Kasumi-1 (cell line): ENCODE results near the gene MBD3L3.
A peak's percentile ranks its signal among the peaks of the same experiment; 100 is the strongest.
"Not testable (repeated sequence)": the region's sequence is repeated elsewhere in the genome, so short reads cannot be mapped to it uniquely, and the experiment has no call there.

ENCODE experiments used
- DNase-seq, 2 experiments: peaks; one replicate each; lab custom pipeline; 2025; lab: John Stamatoyannopoulos, UW

Gene MBD3L3

DNA sequence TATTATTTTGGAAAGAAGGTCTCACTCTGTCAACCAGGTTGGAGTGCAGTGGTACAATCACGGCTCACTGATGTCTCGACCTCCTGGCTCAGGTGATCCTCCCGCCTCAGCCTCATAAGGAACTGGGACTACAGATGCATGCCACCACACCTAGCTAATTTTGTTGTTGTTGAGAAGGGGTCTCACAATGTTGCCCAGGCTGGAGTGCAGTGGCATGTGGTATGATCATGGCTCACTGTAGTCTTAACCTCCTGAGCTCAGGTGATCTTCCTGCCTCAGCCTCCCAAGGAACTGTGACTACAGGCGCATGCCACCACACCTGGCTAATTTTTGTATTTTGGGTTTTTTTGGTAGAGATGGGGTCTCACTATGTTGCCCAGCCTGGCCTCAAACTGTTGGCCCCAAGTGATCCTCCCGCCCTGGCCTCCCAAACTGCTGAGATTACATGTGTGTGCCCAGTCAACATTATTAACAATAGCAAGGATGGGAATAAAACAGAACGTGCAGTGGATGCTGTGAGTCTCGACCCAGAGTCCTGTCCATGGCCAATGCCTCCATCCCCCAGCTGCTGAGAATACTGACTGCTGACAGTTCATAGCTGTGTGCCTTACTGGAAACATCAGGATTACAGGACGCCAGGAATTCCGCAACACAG, 5.4 kb upstream of the MBD3L3 start:
- no peak for DNase-seq

DNA sequence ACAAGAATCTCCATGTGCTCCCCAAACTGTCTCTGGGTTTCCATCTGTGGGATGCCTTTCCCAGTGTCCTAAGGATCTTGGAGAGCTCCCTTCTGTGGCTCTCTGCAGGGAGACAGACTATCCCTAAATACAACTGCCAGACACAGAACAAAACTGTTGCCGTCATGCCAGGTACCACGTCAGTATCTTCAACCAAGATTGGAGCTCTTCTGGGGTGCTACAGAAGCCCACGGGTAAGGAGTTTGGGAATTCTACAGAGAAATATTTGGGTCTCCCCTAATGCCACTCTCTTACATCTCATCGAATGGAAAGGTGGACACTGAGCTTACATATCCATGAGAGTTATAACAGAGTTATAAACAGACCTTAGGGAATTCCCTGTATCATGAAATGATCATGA, 4.9 kb upstream of the MBD3L3 start:
- no peak for DNase-seq

DNA sequence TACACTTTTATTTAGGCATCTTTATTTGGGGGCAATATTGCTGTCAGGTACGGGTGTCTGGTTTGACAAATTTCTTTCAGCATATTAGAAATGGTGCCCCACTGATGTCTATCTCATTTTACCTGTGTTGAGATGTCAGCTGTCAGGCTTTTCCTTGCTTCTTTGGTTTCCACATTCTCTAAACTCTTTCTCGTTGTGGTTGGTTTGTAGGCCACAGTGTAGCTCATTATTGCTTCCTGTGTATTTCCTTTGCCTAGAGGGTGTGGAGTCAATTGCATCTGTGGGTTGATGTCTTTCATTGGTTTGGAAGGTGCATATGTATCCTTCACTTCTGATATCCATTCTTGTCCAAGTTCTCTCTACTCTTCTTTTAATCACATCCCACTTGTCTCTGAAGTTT, 1.5 kb upstream of the MBD3L3 start:
- not testable (repeated sequence) for DNase-seq

DNA sequence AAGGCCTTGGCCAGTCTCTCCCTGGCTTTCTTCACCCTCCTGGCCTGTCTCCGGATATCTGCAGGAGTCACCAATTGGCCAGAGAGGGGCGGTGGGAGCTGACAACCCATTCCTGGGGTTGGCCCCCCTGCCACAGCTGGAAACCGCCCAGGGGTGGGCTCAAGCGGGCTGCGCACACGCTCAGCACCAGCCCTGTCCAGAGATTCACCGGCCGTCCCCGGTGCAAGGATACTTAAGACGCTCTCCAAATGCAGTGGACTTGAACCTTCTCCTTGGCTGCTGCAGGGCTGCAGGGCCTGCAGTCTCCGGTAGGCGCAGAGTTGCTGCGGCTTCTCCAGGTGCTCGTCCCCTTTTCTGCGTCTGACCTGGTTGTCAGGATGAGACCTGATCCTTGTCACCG, 2.1 kb downstream of the MBD3L3 start:
- not testable (repeated sequence) for DNase-seq

DNA sequence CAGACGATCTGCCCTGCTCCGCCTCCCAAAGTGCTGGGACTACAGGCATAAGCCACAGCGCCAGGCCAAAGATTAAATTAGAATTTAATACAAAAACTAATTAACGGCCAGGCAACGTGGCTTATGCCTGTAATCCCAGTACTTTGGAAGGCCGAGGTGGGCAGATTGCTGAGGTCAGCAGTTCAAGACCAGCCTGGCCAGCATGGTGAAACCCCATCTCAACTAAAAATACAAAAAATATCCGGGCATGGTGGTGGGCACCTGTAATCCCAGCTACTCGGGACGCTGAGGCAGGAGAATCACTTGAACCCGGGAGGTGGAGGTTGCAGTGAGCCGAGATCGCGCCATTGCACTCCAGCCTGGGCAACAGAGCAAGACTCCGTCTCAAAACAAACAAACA, 2.8 kb downstream of the MBD3L3 start:
- not testable (repeated sequence) for DNase-seq

GRCh38 chr19:7054635-7055368, 3.7 kb downstream of the MBD3L3 start:
- DNase-seq, result not testable (repeated sequence)

- DNase-seq, result not testable (repeated sequence)
These were observed 5.6 kb downstream of the MBD3L3 start for GRCh38 chr19:7052896-7053295.

GRCh38 chr19:7051421-7051820, 7.1 kb downstream of the MBD3L3 start:
- not testable (repeated sequence) for DNase-seq

GRCh38 chr19:7049021-7049420, 9.5 kb downstream of the MBD3L3 start, which contains the start of gene MBD3L2:
Gene MBD3L2, plus strand, starts transcription at chr19:7049321. Its CDS starts 53 bp downstream, at chr19:7049374.
- DNase-seq, result not testable (repeated sequence)

- not testable (repeated sequence) for DNase-seq
These were observed 16.9 kb downstream of the MBD3L3 start for GRCh38 chr19:7041563-7041962.

DNA sequence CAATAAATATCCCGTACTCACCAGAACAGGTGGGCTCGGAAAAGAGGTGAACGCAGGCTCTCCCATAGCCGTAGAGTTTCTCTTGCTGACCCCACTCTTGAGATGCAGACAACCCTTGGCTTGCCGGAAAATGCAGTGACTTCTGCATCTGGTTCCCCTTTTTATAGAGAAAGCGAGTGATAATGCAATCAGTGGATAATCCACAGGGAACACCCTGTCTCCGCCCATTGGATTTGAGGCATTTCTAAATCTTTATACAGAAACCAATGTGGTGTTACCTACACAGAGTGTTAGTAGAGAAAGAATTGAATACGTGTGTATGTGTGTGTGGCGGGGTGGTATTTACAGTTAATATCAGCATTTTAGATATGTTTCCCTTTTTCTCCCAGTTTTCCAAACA, 18.4 kb downstream of the MBD3L3 start, which contains the start of gene MBD3L4:
Gene MBD3L4, minus strand, starts transcription at position 101 of the 400 bp plus-strand sequence. Its CDS starts 35 bp downstream, at position 66.
- DNase-seq, result not testable (repeated sequence)

GRCh38 chr19:7030278-7030677, 28.2 kb downstream of the MBD3L3 start, which contains the start of gene MBD3L5:
Gene MBD3L5, plus strand, starts transcription at chr19:7030578. Its CDS starts 34 bp downstream, at chr19:7030612.
- not testable (repeated sequence) for DNase-seq

DNA sequence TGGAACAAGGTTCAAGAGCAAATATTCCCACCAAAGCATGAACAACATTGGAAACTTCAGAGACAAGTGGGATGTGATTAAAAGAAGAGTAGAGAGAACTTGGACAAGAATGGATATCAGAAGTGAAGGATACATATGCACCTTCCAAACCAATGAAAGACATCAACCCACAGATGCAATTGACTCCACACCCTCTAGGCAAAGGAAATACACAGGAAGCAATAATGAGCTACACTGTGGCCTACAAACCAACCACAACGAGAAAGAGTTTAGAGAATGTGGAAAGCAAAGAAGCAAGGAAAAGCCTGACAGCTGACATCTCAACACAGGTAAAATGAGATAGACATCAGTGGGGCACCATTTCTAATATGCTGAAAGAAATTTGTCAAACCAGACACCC, 29.7 kb downstream of the MBD3L3 start:
- not testable (repeated sequence) for DNase-seq

DNA sequence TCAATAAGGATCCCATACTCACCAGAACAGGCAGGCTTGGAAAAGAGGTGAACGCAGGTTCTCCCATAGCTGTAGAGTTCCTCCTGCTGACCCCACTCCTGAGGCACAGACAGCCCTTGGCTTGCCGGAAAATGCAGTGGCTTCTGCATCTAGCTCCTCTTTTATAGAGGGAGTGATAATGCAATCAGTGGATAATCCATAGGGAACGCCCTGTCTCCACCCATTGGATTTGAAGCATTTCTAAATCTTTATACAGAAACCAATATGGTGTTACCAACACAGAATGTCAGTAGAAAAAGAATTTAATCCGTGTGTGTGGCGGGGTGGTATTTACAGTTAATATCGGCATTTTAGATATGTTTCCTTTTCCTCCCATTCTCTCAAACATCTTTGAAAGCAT, 37.1 kb downstream of the MBD3L3 start, which contains the start of gene MBD3L2B:
Gene MBD3L2B, minus strand, starts transcription at position 101 of the 400 bp plus-strand sequence. Its CDS starts 34 bp downstream, at position 67.
- DNase-seq, result not testable (repeated sequence)

- no peak for DNase-seq
These were observed 39.6 kb downstream of the MBD3L3 start for GRCh38 chr19:7018828-7019227.

GRCh38 chr19:7013678-7014077, 44.8 kb downstream of the MBD3L3 start:
- peak in 1 of 2 experiments; percentile 4 for DNase-seq

DNA sequence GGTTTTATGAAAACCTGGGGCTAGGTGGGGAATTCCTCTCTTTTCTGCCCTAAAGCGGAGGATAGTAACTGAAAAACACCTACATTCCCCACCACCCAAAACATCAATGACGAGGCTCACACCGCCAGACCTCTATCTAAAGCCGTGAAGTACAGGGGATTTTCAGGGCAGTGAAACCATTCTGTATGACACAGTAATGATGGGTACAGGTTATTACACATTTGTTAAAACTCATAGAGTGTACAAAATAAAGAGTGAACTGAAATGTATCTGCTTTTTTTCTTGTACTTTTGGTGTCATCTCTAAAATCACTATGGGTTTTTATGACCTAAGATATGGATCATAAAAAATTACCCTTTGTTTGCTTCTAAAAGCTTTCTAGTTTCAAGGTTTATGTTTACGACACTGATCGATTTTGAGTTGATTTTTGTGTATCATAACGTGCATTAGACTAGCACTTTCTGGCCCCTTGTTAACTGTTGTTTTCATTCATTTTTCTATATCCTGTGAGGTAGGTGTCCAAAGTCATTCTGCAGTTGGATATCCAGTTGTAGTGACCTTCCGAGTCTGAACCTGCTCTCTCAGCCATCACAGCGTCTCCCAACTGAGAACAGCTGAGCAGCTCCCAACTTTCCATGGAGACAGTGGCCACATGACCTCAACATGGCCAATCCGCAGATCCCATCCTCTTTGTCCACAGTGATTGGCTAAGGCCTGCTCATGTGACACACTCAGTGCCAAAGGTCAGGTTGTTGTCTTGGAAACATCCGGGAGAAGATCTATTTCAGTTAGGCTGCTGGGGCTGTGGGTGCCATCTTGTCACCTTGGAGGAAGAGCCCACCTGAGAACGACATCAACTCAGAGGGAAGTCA, 47.5 kb downstream of the MBD3L3 start:
- no peak for DNase-seq

GRCh38 chr19:7007859-7008258, 50.6 kb downstream of the MBD3L3 start:
- peak; percentile 41 to 42 for DNase-seq
